Loucy (cell line): ENCODE measurements around the gene MSMP.

Experiments used
- H2AFZ ChIP-seq: fragments of 200-600 bp; sonication (generic); 2 replicates; pipeline ENCODE4 v1.6.0; 2016; ENCODE audit warnings: antibody characterized with exemption, mild to moderate bottlenecking, low read length, moderate library complexity
- H3F3A ChIP-seq: fragments of 200-600 bp; 2 replicates; pipeline ENCODE4 v1.6.0; 2016; ENCODE audit warnings: antibody characterized with exemption, low read depth, mild to moderate bottlenecking
- H3K27me3 ChIP-seq: fragments of 200-600 bp; sonication (generic); 2 replicates; pipeline ENCODE4 v1.6.1; 2014; ENCODE audit warnings: low read length, mild to moderate bottlenecking; ENCODE audit not compliant: insufficient read depth, poor library complexity, severe bottlenecking
- H3K36me3 ChIP-seq: fragments of 200-600 bp; sonication (generic); 2 replicates; pipeline ENCODE4 v1.6.1; 2016; ENCODE audit warnings: low read length; ENCODE audit not compliant: insufficient read depth
- H3K4me1 ChIP-seq: fragments of 200-600 bp; sonication (generic); 2 replicates; pipeline ENCODE4 v1.5.1; 2014; ENCODE audit warnings: low read length, mild to moderate bottlenecking; ENCODE audit not compliant: insufficient read depth, poor library complexity, severe bottlenecking
- H3K4me2 ChIP-seq: fragments of 200-600 bp; sonication (generic); 2 replicates; pipeline ENCODE4 v1.6.0; 2014; ENCODE audit warnings: antibody characterized with exemption, low read length, low read depth, mild to moderate bottlenecking; ENCODE audit not compliant: poor library complexity, severe bottlenecking
- H3K4me3 ChIP-seq: fragments of 200-600 bp; sonication (generic); 2 replicates; pipeline ENCODE4 v1.5.1; 2014; ENCODE audit warnings: low read length, mild to moderate bottlenecking, mixed read lengths; ENCODE audit not compliant: poor library complexity, severe bottlenecking
- H3K79me2 ChIP-seq: fragments of 200-600 bp; sonication (generic); 2 replicates; pipeline ENCODE4 v1.6.1; 2014; ENCODE audit warnings: low read length; ENCODE audit not compliant: insufficient read depth
- H3K9ac ChIP-seq: fragments of 200-600 bp; sonication (generic); 2 replicates; pipeline ENCODE4 v1.6.0; 2014; ENCODE audit warnings: mild to moderate bottlenecking, low read depth, low read length, moderate library complexity; ENCODE audit not compliant: poor library complexity, severe bottlenecking
- H3K9me2 ChIP-seq: fragments of 200-600 bp; sonication (generic); replicated peaks from 2 replicates; pipeline ENCODE4 v1.6.1; 2016; ENCODE audit warnings: low read depth, low read length, mixed read lengths
- H3K9me3 ChIP-seq: fragments of 200-600 bp; sonication (generic); 2 replicates; pipeline ENCODE4 v1.6.1; 2014; ENCODE audit warnings: mild to moderate bottlenecking, antibody characterized with exemption, low read length, low read depth; ENCODE audit not compliant: insufficient read depth
- H4K20me1 ChIP-seq: fragments of 200-600 bp; sonication (generic); 2 replicates; pipeline ENCODE4 v1.6.0; 2014; ENCODE audit warnings: antibody characterized with exemption, low read length, mild to moderate bottlenecking; ENCODE audit not compliant: insufficient read depth, poor library complexity, severe bottlenecking
- EZH2phosphoT487 ChIP-seq: fragments of 200-600 bp; IDR thresholded peaks from 2 replicates; pipeline ENCODE4 v1.6.1; 2018; ENCODE audit warnings: antibody characterized with exemption, mild to moderate bottlenecking, moderate library complexity, borderline replicate concordance
- TF ChIP-seq, protein P1 (sequence below): fragments of 200-600 bp; sonication (generic); conservative IDR thresholded peaks from 2 replicates; pipeline ENCODE4 v1.5.1; 2014; ENCODE audit warnings: mild to moderate bottlenecking, antibody characterized with exemption, low read length

The MSMP gene

GRCh38 chr9:35793461-35793860 lies 39.4 kb upstream of the MSMP start:
- Histone ChIP-seq H3K9ac (no peak overlapping the region), H3K9me2 (no peaks in the 10 kb centered on the region), H3K27me3 (no peaks in the 10 kb centered on the region), H3F3A (no peaks in the 10 kb centered on the region), H4K20me1 (no peaks in the 10 kb centered on the region), H2AFZ (no peak overlapping the region), H3K4me3 (no peak overlapping the region), H3K36me3 (peaks cover 9% of the 10 kb centered on the region; the same call in 1 of the 2 replicates), H3K4me2 (no peak overlapping the region), H3K4me1 (peaks cover 11% of the 10 kb centered on the region), H3K79me2 (no peaks in the 10 kb centered on the region), H3K9me3 (no peaks in the 10 kb centered on the region)
- TF ChIP-seq EZH2phosphoT487: no peak
- TF ChIP-seq, protein P1, sequence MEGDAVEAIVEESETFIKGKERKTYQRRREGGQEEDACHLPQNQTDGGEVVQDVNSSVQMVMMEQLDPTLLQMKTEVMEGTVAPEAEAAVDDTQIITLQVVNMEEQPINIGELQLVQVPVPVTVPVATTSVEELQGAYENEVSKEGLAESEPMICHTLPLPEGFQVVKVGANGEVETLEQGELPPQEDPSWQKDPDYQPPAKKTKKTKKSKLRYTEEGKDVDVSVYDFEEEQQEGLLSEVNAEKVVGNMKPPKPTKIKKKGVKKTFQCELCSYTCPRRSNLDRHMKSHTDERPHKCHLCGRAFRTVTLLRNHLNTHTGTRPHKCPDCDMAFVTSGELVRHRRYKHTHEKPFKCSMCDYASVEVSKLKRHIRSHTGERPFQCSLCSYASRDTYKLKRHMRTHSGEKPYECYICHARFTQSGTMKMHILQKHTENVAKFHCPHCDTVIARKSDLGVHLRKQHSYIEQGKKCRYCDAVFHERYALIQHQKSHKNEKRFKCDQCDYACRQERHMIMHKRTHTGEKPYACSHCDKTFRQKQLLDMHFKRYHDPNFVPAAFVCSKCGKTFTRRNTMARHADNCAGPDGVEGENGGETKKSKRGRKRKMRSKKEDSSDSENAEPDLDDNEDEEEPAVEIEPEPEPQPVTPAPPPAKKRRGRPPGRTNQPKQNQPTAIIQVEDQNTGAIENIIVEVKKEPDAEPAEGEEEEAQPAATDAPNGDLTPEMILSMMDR: no peak

DNA sequence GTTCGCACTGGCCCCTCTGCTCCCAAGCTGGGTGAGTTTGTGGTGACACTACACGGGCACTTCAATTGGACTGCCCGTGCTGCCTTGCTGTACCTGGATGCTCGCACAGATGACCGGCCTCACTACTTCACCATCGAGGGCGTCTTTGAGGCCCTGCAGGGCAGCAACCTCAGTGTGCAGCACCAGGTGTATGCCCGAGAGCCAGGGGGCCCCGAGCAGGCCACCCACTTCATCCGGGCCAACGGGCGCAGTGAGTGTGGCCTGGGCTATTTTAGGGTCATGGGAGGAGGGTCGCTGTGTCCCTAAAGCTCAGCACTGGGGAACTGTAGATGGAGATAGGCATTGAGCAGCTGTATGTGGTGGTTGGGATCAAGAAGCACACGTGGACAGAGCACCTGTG lies 38.8 kb upstream of the MSMP start:
- Histone ChIP-seq H3F3A (no peaks in the 10 kb centered on the region), H4K20me1 (no peaks in the 10 kb centered on the region), H2AFZ (no peak overlapping the region), H3K4me1 (peaks cover 7% of the 10 kb centered on the region), H3K9ac (no peak overlapping the region), H3K9me2 (no peaks in the 10 kb centered on the region), H3K36me3 (peaks cover 9% of the 10 kb centered on the region; the same call in 1 of the 2 replicates), H3K9me3 (no peaks in the 10 kb centered on the region), H3K79me2 (no peaks in the 10 kb centered on the region), H3K4me3 (no peak overlapping the region), H3K27me3 (no peaks in the 10 kb centered on the region), H3K4me2 (no peak overlapping the region)
- TF ChIP-seq, protein P1: no peak
- no peak for TF ChIP-seq EZH2phosphoT487

DNA sequence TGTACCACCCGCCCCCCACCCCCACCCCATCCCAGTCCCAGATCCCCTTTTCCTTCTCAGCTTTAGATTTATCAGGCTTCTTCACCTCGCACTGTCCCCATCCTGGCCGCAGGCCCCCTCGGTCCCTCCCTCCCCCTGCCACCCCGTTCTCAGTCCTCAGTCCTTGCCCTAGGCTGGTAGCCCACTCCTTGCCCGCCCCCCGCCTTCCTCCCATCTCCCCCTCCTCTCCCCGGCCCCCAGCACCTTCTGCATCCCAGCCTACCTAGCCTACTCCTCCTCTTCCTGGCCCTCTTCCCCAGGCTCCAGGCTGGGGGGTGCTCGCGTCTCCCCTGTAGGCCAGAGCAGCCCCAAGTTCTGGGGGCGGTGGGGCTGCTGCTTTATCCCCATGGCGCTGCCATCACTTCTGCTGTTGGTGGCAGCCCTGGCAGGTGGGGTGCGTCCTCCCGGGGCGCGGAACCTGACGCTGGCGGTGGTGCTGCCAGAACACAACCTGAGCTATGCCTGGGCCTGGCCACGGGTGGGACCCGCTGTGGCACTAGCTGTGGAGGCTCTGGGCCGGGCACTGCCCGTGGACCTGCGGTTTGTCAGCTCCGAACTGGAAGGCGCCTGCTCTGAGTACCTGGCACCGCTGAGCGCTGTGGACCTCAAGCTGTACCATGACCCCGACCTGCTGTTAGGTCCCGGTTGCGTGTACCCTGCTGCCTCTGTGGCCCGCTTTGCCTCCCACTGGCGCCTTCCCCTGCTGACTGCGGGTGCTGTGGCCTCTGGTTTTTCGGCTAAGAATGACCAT lies 38.1 kb upstream of the MSMP start:
- no peak overlapping the region for H3K9ac ChIP-seq
- no peak for TF ChIP-seq EZH2phosphoT487
- TF ChIP-seq, protein P1: no peak
- peaks cover 7% of the 10 kb centered on the region for H3K4me1 ChIP-seq
- no peaks in the 10 kb centered on the region for H3K9me2 ChIP-seq
- H4K20me1 ChIP-seq: no peaks in the 10 kb centered on the region
- H3F3A ChIP-seq: no peaks in the 10 kb centered on the region
- H2AFZ ChIP-seq: no peak overlapping the region
- H3K4me3 ChIP-seq: no peak overlapping the region
- peaks cover 9% of the 10 kb centered on the region; the same call in 1 of the 2 replicates for H3K36me3 ChIP-seq
- H3K27me3 ChIP-seq: no peaks in the 10 kb centered on the region
- no peaks in the 10 kb centered on the region for H3K9me3 ChIP-seq
- H3K79me2 ChIP-seq: no peaks in the 10 kb centered on the region
- H3K4me2 ChIP-seq: no peak overlapping the region
